ENCODE data around the gene GRB2.

- TF ChIP-seq CTCF (IDR thresholded peaks at IDR 0.05) (no peak), TCF7L2 (IDR thresholded peaks at IDR 0.05; ENCODE audit: low read depth, low read length) (no peak)
Observed at GRCh38 chr17:75307957-75308731, 97.3 kb downstream of the GRB2 start.

Measured in Panc1 (cell line).